NCI-H187 (cell line): ENCODE results near the gene HAAO.

Experiments used
- DNase-seq, 2 experiments: peaks; one replicate each; lab custom pipeline; 2025; lab: John Stamatoyannopoulos, UW

HAAO gene

GRCh38 chr2:42767899-42768705 is 24.3 kb downstream of the HAAO start:
- no peak for DNase-seq

DNA sequence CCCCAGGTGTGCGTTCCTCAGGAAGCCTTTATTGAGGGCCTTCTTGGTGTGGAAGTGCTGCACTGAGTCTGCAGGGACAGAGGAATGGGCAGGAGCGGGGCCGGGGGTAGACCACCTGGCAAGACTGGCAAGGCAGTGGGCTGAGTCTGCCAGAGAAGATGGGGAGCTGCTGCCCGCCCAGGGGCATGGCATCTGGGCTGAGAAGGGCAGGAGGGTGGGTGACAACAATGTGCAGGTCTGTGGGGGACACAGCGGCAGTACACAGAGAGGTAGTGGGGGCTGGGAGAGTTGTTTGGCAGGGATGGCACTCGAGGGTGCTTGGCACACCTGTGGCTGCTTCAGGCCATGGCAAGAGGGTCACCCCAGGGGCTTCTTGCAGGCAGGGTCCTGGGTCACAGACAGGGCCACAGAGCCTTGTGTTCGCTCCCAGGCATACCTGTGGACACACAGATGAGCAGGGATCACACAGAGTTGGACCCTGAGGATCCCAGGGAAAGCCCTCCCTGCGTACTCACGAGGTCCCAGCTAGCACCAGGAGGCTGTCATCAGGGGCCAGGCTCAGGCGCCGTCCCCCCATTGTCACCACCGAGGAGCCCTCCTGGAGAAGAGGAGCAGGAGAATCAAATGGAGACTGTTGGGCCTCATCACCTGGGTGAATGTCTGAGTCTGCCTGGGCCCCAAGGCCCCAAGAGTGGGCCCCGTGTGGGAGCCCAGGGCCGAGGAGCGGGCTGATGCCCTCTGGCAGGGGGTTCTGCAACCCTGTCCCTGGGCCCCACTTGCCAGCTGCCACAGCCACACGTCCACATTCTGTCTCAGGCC is 25.1 kb downstream of the HAAO start:
- DNase-seq, result no peak

GRCh38 chr2:42765686-42766085 is 26.7 kb downstream of the HAAO start:
- DNase-seq, result no peak

GRCh38 chr2:42764901-42765300 is 27.5 kb downstream of the HAAO start:
- no peak for DNase-seq

DNA sequence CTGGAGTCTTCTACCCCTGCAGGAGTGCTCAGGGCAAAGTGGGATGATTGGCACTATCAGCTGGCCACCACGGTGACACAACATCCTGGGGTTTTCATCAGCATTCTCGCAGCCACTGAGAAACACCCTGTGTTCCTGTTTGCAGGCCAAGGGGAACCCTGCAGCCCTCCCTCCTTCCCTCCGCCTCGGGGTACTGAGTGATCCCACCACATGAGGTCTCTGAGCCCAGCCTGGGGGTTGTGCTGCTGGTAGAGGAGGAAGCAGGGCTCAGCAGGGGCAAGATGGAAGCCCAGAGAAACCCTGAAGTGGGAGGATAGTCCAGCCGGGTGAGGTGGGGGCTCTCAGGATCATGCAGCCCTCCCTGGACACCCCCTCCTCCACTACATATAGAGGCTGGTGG is 28.3 kb downstream of the HAAO start, which contains the start of gene OXER1:
TSS of gene OXER1 (minus strand) at position 40 of the 400 bp plus-strand sequence. CDS start 73 bp downstream, outside the sequence.
- DNase-seq, result no peak

DNA sequence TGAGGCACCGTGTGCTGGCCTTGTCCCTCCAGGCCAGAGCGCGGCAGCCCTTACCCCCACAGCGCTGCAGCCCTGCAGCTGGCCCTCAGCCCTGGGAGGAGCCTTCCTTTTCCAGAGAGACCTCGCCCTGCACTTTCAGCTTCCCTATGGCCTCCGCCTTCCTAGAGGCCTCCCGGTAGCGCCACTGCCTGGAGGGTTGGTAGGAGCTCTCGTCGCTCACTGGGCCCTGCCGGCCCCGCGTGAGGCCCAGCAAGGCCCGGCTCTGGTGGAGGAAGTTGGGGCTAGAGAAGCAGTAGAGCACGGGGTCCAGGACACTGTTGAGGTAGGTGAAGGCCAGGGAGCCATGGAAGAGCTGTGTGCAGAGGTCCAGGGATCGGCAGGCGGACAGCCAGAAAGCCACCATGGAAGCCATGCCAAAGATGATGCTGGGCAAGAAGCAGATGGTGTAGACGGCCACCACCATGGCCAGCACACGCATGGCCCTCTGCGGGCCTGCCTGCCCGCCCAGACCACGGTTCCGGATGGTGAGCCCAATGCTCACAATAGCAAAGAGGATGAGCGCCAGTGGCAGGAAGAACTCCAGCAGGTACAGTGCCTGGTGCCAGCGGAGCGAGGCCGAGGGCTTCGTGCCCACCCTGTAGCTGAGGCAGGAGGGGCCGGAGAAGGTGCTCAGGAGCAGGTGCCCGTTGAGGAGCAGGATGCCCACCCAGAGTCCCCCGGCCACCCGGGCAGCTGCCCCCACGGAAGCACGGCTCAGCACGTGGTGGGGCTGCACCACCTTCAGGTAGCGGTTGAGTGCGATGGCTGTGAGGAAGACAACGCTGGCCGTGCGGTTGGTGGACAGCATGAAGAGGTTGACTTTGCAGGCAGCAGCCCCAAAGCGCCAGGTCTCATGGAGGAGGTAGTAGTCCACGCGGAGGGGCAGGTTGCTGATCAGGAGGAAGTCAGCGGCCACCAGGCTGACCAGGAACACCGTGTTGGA is 29.3 kb downstream of the HAAO start:
- no peak for DNase-seq

- no peak for DNase-seq
Measured at GRCh38 chr2:42762155-42762554, 30.2 kb downstream of the HAAO start.

DNA sequence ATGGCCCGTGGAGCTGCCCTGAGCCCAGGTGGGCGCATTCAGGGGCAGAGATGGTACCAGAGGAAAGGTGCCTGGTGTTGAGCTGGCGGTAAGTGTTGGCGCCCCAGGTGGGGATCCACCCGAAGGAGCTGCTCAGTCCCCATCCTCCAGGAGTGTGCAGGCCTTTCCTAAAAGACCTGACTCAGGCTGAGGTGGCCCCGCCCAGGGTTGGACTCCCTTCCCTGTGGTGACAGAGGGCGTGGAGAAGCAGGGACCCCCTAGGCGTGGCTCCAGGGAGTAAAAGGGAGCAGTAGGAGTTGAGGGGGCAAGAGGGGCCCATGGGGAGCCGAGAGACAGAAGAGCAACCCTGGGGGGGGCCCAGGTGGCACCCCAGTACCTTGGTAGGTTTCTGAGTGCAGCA is 30.8 kb downstream of the HAAO start:
- no peak for DNase-seq

- no peak for DNase-seq
Measured at GRCh38 chr2:42758751-42759150, 33.6 kb downstream of the HAAO start.

DNA sequence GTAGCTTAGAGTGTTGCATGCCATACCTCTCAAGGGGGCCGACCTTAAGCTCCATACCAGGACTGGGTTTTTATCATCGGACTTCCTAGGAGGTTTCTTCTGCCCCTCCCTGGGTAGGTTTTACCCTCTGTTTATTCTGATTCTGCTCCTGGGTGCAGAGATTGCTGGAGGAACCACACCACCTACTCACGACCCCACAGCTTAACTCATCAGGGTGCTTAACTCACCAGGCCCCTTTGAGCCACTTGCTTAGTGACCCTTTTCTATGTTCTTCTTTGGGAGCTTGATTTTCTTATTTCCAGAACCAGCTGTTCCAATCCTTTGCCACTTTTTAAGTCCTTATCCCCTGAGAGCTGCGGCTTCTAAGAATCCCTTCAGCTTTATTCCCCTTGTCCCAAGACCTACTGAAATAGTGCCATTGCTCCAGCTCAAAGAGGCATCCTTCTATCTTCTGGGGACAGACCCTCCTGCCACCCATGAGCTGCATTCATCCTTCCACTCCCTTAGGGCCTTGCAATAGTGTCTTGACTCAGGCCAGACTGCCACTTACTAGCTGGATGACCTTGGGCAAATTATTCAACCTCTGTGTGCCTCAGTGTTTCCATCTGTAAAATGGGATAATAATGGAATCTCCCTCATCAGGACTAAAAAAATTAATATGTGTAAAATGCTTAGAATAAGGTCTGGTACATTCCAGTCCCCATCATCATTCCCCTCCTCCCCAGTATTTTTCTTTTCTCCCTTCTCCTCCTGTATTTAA is 34.2 kb downstream of the HAAO start:
- DNase-seq, result no peak

- no peak for DNase-seq
Measured at GRCh38 chr2:42756966-42757513, 35.3 kb downstream of the HAAO start.

DNA sequence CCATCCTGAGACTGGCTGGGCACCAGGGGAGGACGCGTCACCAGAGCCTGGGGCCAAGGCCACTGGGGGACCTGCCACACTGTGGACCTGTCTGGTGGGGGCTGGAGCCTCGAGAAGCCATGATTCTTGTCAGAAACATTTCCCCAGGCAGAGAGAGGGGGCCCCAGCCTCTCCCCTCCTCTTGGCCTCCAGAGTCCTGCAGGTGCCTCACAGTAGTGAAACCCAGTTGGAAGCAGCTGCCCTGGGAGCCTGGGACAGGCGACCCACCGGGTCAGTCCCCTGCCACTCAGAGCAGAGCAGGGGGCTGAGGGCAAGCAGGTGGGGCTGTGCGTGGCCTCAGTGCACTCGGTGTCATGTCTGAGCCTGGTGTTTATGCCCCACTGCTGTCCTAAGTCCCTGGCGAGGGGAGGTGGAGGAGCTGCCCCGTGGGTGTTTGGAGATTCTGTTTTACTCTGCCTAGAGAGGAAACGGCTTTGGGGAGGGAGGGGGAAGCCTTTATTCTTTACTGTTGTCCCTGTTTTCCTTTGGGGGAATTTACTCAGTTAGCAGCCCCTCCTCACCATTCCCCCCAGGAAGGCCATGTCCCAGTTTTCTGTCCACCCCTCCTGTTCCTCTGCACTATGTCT is 36.1 kb downstream of the HAAO start:
- DNase-seq, result no peak

- no peak for DNase-seq
Measured at GRCh38 chr2:42755191-42755880, 37.0 kb downstream of the HAAO start.

DNA sequence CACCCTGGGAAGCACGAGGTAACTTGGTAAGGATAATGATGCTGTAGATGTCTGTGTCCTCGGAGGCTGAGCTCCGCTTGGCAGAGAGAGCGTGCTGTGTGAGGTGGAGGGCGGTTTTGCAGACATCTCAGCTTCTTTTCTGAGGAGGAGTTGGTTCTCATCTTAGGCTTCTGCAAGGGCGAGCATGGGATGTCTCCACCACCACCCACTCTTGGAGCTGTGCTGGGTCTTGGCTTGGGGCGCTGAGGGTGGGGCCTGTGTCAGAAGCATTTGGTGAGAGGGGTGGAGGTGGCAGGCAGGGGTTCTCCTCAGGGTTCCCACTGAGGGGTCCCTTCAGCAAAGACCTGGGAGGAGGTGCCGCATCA is 37.6 kb downstream of the HAAO start:
- no peak for DNase-seq

DNA sequence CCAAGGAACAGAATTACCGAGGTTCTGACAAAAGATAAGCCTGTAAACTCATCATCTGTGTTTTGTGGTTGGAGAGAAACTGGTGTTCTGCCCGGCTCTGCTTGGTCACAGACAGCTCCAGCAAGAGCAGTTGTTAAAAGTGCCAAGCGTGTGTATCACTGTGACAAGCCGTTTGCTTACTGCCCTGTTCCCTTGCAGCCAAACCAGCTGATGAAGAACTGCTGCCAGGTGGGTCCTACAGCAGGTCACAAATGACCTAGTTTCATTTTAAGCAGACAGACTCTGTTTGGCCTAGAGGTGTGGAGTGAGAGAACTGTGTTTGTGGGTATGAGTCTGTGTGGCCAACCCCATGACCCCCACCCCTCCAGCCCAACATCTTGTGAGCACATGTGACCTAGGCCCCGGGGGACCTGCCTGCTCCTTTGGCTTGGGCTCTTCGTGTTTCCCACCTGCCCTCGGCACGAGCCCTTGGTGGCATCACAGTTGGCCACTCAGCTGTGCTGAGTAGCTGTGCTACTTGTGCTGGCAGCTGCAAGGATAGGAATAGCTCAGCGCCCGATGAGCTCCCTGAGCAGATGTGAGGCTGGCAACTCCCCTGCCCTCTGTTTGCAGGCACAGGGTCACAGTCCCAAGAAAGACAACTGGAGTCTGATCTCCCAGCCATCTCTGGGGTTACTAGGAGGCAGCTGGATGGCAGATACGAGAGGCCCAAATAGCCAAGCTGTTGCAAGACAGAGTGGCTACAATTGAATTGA is 38.2 kb downstream of the HAAO start:
- peak; percentile 11 to 20 for DNase-seq

GRCh38 chr2:42752816-42753813 is 39.3 kb downstream of the HAAO start:
- DNase-seq, result no peak

DNA sequence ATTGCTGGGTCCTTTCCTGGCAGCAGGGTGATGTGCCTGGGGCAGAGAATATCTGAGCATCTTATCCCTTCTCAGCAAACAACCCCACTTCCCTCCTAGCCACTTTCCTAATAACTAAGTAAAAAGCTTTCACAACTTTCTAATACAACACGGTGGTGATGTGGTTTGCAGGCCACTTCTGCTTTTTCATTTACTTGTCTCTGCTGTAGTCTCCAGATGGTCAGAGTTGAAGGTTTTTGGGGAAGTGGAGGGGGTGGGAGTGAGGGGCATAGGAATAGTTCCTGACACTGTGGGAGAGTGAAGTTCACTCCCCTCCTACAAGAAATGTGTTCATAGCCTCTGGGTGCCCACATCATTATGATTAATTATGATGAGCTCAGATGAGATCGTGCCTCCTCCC is 40.1 kb downstream of the HAAO start:
- DNase-seq, result no peak

- no peak for DNase-seq
Measured at GRCh38 chr2:42748840-42749239, 43.5 kb downstream of the HAAO start.
